Right lobe of liver (tissue), 4 donors: ENCODE results near the gene GLIS1.

Experiments used
- POLR2A ChIP-seq: fragments of 450-650 bp; IDR thresholded peaks from one replicate; pipeline ENCODE4 v1.6.1; 2017; ENCODE audit warnings: antibody characterized with exemption, mild to moderate bottlenecking
- TF ChIP-seq, protein P1 (sequence below), 4 donors: fragments of 200-600 bp in 3 of 4; fragments of 450-650 bp in 1 of 4; IDR thresholded peaks; one replicate each; pipeline versions ENCODE4 v1.5.1 to v1.8.0; 2016 to 2022; ENCODE audit warnings: antibody characterized with exemption in 4 of 4, mild to moderate bottlenecking in 2 of 4
- donor health status: DM: no; HTN: no; CAD: no.
- donor health status: DM: no; HTN: no; CAD: no.
- donor health status: DM: no; HTN: yes; CAD: no.

GRCh38 chr1:53575955-53576320 lies 163.0 kb downstream of the GLIS1 start:
- TF ChIP-seq, protein P1, sequence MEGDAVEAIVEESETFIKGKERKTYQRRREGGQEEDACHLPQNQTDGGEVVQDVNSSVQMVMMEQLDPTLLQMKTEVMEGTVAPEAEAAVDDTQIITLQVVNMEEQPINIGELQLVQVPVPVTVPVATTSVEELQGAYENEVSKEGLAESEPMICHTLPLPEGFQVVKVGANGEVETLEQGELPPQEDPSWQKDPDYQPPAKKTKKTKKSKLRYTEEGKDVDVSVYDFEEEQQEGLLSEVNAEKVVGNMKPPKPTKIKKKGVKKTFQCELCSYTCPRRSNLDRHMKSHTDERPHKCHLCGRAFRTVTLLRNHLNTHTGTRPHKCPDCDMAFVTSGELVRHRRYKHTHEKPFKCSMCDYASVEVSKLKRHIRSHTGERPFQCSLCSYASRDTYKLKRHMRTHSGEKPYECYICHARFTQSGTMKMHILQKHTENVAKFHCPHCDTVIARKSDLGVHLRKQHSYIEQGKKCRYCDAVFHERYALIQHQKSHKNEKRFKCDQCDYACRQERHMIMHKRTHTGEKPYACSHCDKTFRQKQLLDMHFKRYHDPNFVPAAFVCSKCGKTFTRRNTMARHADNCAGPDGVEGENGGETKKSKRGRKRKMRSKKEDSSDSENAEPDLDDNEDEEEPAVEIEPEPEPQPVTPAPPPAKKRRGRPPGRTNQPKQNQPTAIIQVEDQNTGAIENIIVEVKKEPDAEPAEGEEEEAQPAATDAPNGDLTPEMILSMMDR (IDR thresholded peaks at IDR 0.05): no peak
- no peak for TF ChIP-seq POLR2A
